HCT116 (cell line): Measurements from ENCODE around the gene CLIC3.

Experiments
- CEBPB ChIP-seq: IDR thresholded peaks from 2 replicates; pipeline ENCODE4 v1.6.1; 2012; ENCODE audit warnings: low read depth
- CTCF ChIP-seq, 3 experiments: fragments of 200-600 bp in 1 of 3; sonication (generic) in 1 of 3; IDR thresholded peaks in 2 of 3; conservative IDR thresholded peaks in 1 of 3; 2 replicates each; pipeline ENCODE4 v1.5.1; 2012 to 2017; ENCODE audit warnings: low read depth in 2 of 3, low read length in 2 of 3, antibody characterized with exemption in 1 of 3, borderline replicate concordance in 1 of 3, control low read depth in 1 of 3, mild to moderate bottlenecking in 1 of 3, mixed read lengths in 1 of 3, mixed run types in 1 of 3, moderate library complexity in 1 of 3; ENCODE audit not compliant: insufficient read depth in 1 of 3
- EZH2phosphoT487 ChIP-seq: fragments of 200-600 bp; IDR thresholded peaks from 2 replicates; pipeline ENCODE4 v1.6.1; 2018; ENCODE audit warnings: antibody characterized with exemption, borderline replicate concordance
- FOSL1 ChIP-seq: IDR thresholded peaks from 2 replicates; pipeline ENCODE4 v1.6.1; 2012; ENCODE audit warnings: low read depth
- JUND ChIP-seq: IDR thresholded peaks from 2 replicates; pipeline ENCODE4 v1.6.1; 2012
- POLR2A ChIP-seq: IDR thresholded peaks from 2 replicates; pipeline ENCODE4 v1.7.0; 2011; ENCODE audit warnings: borderline replicate concordance; ENCODE audit not compliant: insufficient read depth, insufficient read length; ENCODE audit errors: extremely low read depth
- POLR2AphosphoS5 ChIP-seq: IDR thresholded peaks from 2 replicates; pipeline ENCODE4 v1.6.1; 2011; ENCODE audit warnings: mild to moderate bottlenecking, low read depth, low read length, moderate library complexity
- RAD21 ChIP-seq: IDR thresholded peaks from 2 replicates; pipeline ENCODE4 v1.6.1; 2012; ENCODE audit warnings: low read depth, mild to moderate bottlenecking
- REST ChIP-seq: IDR thresholded peaks from 2 replicates; pipeline ENCODE4 v1.6.1; 2012; ENCODE audit warnings: low read depth
- SIN3A ChIP-seq: IDR thresholded peaks from 2 replicates; pipeline ENCODE4 v1.6.1; 2012; ENCODE audit warnings: low read depth
- TCF7L2 ChIP-seq: IDR thresholded peaks from 2 replicates; pipeline ENCODE4 v1.7.0; 2011; ENCODE audit warnings: borderline replicate concordance, inconsistent platforms; ENCODE audit not compliant: insufficient read depth, insufficient read length; ENCODE audit errors: extremely low read depth

- TF ChIP-seq CTCF (IDR thresholded peaks at IDR 0.05 in 2 of 3, conservative IDR thresholded peaks at IDR 0.05 in 1 of 3; ENCODE audit: borderline replicate concordance in 1 of 3, insufficient read depth in 1 of 3, low read depth in 2 of 3, low read length in 2 of 3): no peak
- TF ChIP-seq REST: no peak
- TF ChIP-seq POLR2A: no peak
- TF ChIP-seq CEBPB: no peak
- TF ChIP-seq JUND: no peak
- no peak for TF ChIP-seq RAD21
- no peak for TF ChIP-seq EZH2phosphoT487
- no peak for TF ChIP-seq FOSL1
- no peak for TF ChIP-seq TCF7L2
- no peak for TF ChIP-seq SIN3A
- TF ChIP-seq POLR2AphosphoS5: no peak
Observed at GRCh38 chr9:136953771-136954269, 42.5 kb downstream of the CLIC3 start.
